ENCODE data around the gene STARD13. TPM values are rescaled to one million over a fixed set of nuclear protein-coding genes. Genes with fewer than 3 reads are reported as not detected.

The STARD13 gene
- total and polyA plus RNA-seq, 5 experiments from 2014 or later = not detected

- Mint-ChIP-seq H3K36me3 (no peaks in the 10 kb centered on the region), H3K4me3 (no peak overlapping the region), H3K9me3 (peaks cover 0 to 2% (median 0%) of the 10 kb centered on the region in 9 donors), H3K27ac (no peak overlapping the region), H3K27me3 (peaks cover 0 to 11% (median 9%) of the 10 kb centered on the region in 5 donors), H3K4me1 (peaks cover 0 to 1% (median 0%) of the 10 kb centered on the region in 4 donors)
- DNase-seq (no peak), ATAC-seq (no peak)
- POLR2A ChIA-PET = interaction anchor here (0.5 kb wide), 1 partner anchor 13 kb away, joined by 3 read pairs; no protein-coding TSS in a partner anchor
Measured at GRCh38 chr13:33119856-33120543, 165.6 kb downstream of the STARD13 start.

GRCh38 chr13:33119022-33119781, 166.4 kb downstream of the STARD13 start:
- no peak overlapping the region for H3K4me3 Mint-ChIP-seq
- H3K4me1 Mint-ChIP-seq = peaks cover 0 to 1% (median 0%) of the 10 kb centered on the region in 4 donors
- DNase-seq = no peak
- POLR2A ChIA-PET = no interaction called here
- H3K36me3 Mint-ChIP-seq = no peaks in the 10 kb centered on the region
- peaks cover 0 to 2% (median 0%) of the 10 kb centered on the region in 9 donors for H3K9me3 Mint-ChIP-seq
- no peak overlapping the region for H3K27ac Mint-ChIP-seq
- H3K27me3 Mint-ChIP-seq = peaks cover 0 to 12% (median 9%) of the 10 kb centered on the region in 5 donors
- no peak for ATAC-seq

- Mint-ChIP-seq H3K4me3 (no peak overlapping the region), H3K36me3 (no peaks in the 10 kb centered on the region)
Measured at GRCh38 chr13:33116321-33117010, 169.1 kb downstream of the STARD13 start.

GRCh38 chr13:33115274-33115673, 170.3 kb downstream of the STARD13 start:
- peaks cover 0 to 2% (median 0%) of the 10 kb centered on the region in 9 donors for H3K9me3 Mint-ChIP-seq
- H3K4me1 Mint-ChIP-seq = peaks cover 0 to 14% (median under 1%) of the 10 kb centered on the region in 4 donors
- no peak overlapping the region for H3K4me3 Mint-ChIP-seq
- ATAC-seq (no peak), DNase-seq (no peak)
- no peak overlapping the region for H3K27ac Mint-ChIP-seq
- H3K27me3 Mint-ChIP-seq = peaks cover 0 to 12% (median 6%) of the 10 kb centered on the region in 5 donors
- POLR2A ChIA-PET = no interaction called here
- H3K36me3 Mint-ChIP-seq = no peaks in the 10 kb centered on the region

More at GRCh38 chr13:33116321-33117010, 169.1 kb downstream of the STARD13 start:
- Mint-ChIP-seq H3K9me3 (peaks cover 0 to 2% (median 0%) of the 10 kb centered on the region in 9 donors), H3K27ac (no peak overlapping the region), H3K27me3 (peaks cover 0 to 12% (median 6%) of the 10 kb centered on the region in 5 donors), H3K4me1 (peaks cover 0 to 3% (median under 1%) of the 10 kb centered on the region in 4 donors)
- ATAC-seq (no peak), DNase-seq (no peak)
- POLR2A ChIA-PET = no interaction called here

GRCh38 chr13:33114146-33114545, 171.4 kb downstream of the STARD13 start:
- ATAC-seq = no peak
- no peaks in the 10 kb centered on the region for H3K36me3 Mint-ChIP-seq
- no peak for DNase-seq
- peaks cover 0 to 12% (median 6%) of the 10 kb centered on the region in 5 donors for H3K27me3 Mint-ChIP-seq
- peaks cover 0 to 19% (median under 1%) of the 10 kb centered on the region in 4 donors for H3K4me1 Mint-ChIP-seq
- POLR2A ChIA-PET = no interaction called here
- H3K27ac Mint-ChIP-seq = no peak overlapping the region
- peaks cover 0 to 2% (median 0%) of the 10 kb centered on the region in 9 donors for H3K9me3 Mint-ChIP-seq
- H3K4me3 Mint-ChIP-seq = no peak overlapping the region

GRCh38 chr13:33112766-33113165, 172.8 kb downstream of the STARD13 start:
- Mint-ChIP-seq H3K4me1 (peaks cover 0 to 20% (median under 1%) of the 10 kb centered on the region in 4 donors), H3K4me3 (no peak overlapping the region), H3K27ac (no peak overlapping the region), H3K27me3 (peaks cover 1 to 22% (median 10%) of the 10 kb centered on the region in 5 donors), H3K36me3 (no peaks in the 10 kb centered on the region), H3K9me3 (no peaks in the 10 kb centered on the region)
- no peak for ATAC-seq
- DNase-seq = no peak
- POLR2A ChIA-PET = no interaction called here

- DNase-seq = no peak
- H3K27me3 Mint-ChIP-seq = peaks cover 3 to 34% (median 15%) of the 10 kb centered on the region in 5 donors
- no peaks in the 10 kb centered on the region for H3K9me3 Mint-ChIP-seq
- ATAC-seq = no peak
- POLR2A ChIA-PET = no interaction called here
- no peak overlapping the region for H3K27ac Mint-ChIP-seq
- H3K4me3 Mint-ChIP-seq = no peak overlapping the region
- H3K36me3 Mint-ChIP-seq = no peaks in the 10 kb centered on the region
- H3K4me1 Mint-ChIP-seq = peaks cover 0 to 20% (median under 1%) of the 10 kb centered on the region in 4 donors
Measured at GRCh38 chr13:33111414-33112110, 174.0 kb downstream of the STARD13 start.

GRCh38 chr13:33110713-33111413, 174.7 kb downstream of the STARD13 start:
- H3K27me3 Mint-ChIP-seq = peaks cover 3 to 39% (median 20%) of the 10 kb centered on the region in 5 donors
- POLR2A ChIA-PET = interaction anchor here (0.6 kb wide), 1 partner anchor 835 kb away, joined by 3 read pairs; no protein-coding TSS in a partner anchor
- H3K4me1 Mint-ChIP-seq = peaks cover 0 to 20% (median under 1%) of the 10 kb centered on the region in 4 donors
- no peak for DNase-seq
- no peak overlapping the region for H3K27ac Mint-ChIP-seq
- no peaks in the 10 kb centered on the region for H3K36me3 Mint-ChIP-seq
- H3K4me3 Mint-ChIP-seq = no peak overlapping the region
- ATAC-seq = no peak
- no peaks in the 10 kb centered on the region for H3K9me3 Mint-ChIP-seq

- H3K4me1 Mint-ChIP-seq = peaks cover 0 to 22% (median 1%) of the 10 kb centered on the region in 4 donors
Measured at GRCh38 chr13:33110386-33110712, 175.2 kb downstream of the STARD13 start.

GRCh38 chr13:33109801-33110200, 175.8 kb downstream of the STARD13 start:
- Mint-ChIP-seq H3K4me3 (no peak overlapping the region), H3K9me3 (no peaks in the 10 kb centered on the region), H3K27ac (no peak overlapping the region), H3K36me3 (no peaks in the 10 kb centered on the region), H3K4me1 (peaks cover 0 to 22% (median 1%) of the 10 kb centered on the region in 4 donors), H3K27me3 (peaks cover 3 to 41% (median 22%) of the 10 kb centered on the region in 5 donors)
- no peak for ATAC-seq
- no peak for DNase-seq
- POLR2A ChIA-PET = no interaction called here

More at GRCh38 chr13:33110386-33110712, 175.2 kb downstream of the STARD13 start:
- POLR2A ChIA-PET = interaction anchor here (0.6 kb wide), 1 partner anchor 834 kb away, joined by 3 read pairs; no protein-coding TSS in a partner anchor
- peaks cover 3 to 39% (median 21%) of the 10 kb centered on the region in 5 donors for H3K27me3 Mint-ChIP-seq
- H3K4me3 Mint-ChIP-seq = no peak overlapping the region
- no peaks in the 10 kb centered on the region for H3K36me3 Mint-ChIP-seq
- no peaks in the 10 kb centered on the region for H3K9me3 Mint-ChIP-seq
- ATAC-seq = no peak
- DNase-seq = no peak
- H3K27ac Mint-ChIP-seq = no peak overlapping the region

- ATAC-seq (no peak), DNase-seq (no peak)
- Mint-ChIP-seq H3K27me3 (peaks cover 3 to 42% (median 25%) of the 10 kb centered on the region in 5 donors), H3K4me3 (no peak overlapping the region), H3K27ac (no peak overlapping the region), H3K4me1 (peaks cover 0 to 22% (median 1%) of the 10 kb centered on the region in 4 donors), H3K9me3 (no peaks in the 10 kb centered on the region), H3K36me3 (no peaks in the 10 kb centered on the region)
- POLR2A ChIA-PET = no interaction called here
Measured at GRCh38 chr13:33109271-33109697, 176.3 kb downstream of the STARD13 start.

Measured in naive thymus-derived CD8-positive, alpha-beta T cell (primary cell).